HUES64 (cell line): ENCODE results near the gene SLC38A1.
"Not testable (repeated sequence)": the region's sequence is repeated elsewhere in the genome, so short reads cannot be mapped to it uniquely, and the experiment has no call there.

Experiments used
- H3K27ac ChIP-seq: 2 replicates; pipeline ENCODE4 v1.7.0; 2013; ENCODE audit warnings: low read depth, low read length, inconsistent platforms
- H3K27me3 ChIP-seq: 2 replicates; pipeline ENCODE4 v1.6.1; 2013; ENCODE audit warnings: mild to moderate bottlenecking, low read length; ENCODE audit not compliant: insufficient read depth
- H3K36me3 ChIP-seq: 2 replicates; pipeline ENCODE4 v1.6.1; 2013; ENCODE audit warnings: mild to moderate bottlenecking, low read length; ENCODE audit not compliant: insufficient read depth
- H3K4me1 ChIP-seq: 2 replicates; pipeline ENCODE4 v1.6.1; 2013; ENCODE audit warnings: mild to moderate bottlenecking, low read length, moderate library complexity; ENCODE audit not compliant: insufficient read depth
- H3K4me3 ChIP-seq: 2 replicates; pipeline ENCODE4 v1.5.1; 2013; ENCODE audit warnings: mild to moderate bottlenecking, low read length, moderate library complexity
- H3K9ac ChIP-seq: 2 replicates; pipeline ENCODE4 v1.6.1; 2013; ENCODE audit warnings: mild to moderate bottlenecking, low read depth, low read length
- H3K9me3 ChIP-seq: 2 replicates; pipeline ENCODE4 v1.6.1; 2013; ENCODE audit warnings: low read depth, low read length; ENCODE audit not compliant: insufficient read depth
- WGBS: fragments of 150-250, 120-280 bp; methylation state at CpG from one replicate; pipeline ENCODE4 v1.1.7; 2013; ENCODE audit warnings: missing lambda C conversion rate; 5-methylcytosine and 5-hydroxymethylcytosine counted together

The SLC38A1 gene

GRCh38 chr12:46179693-46180452 is 89.0 kb downstream of the SLC38A1 start:
- Histone ChIP-seq H3K27ac (no peak overlapping the region), H3K9ac (no peak overlapping the region), H3K4me3 (no peak overlapping the region), H3K9me3 (no peaks in the 10 kb centered on the region), H3K27me3 (no peaks in the 10 kb centered on the region), H3K4me1 (no peaks in the 10 kb centered on the region), H3K36me3 (peaks cover 12% of the 10 kb centered on the region; the same call in 1 of the 2 replicates)
- 94% methylated on average over 6 of the region's 7 CpGs for whole genome bisulfite sequencing

GRCh38 chr12:46177837-46178608 is 90.8 kb downstream of the SLC38A1 start:
- H3K9me3 ChIP-seq: no peaks in the 10 kb centered on the region
- H3K27me3 ChIP-seq: no peaks in the 10 kb centered on the region
- H3K27ac ChIP-seq: no peak overlapping the region
- no peak overlapping the region for H3K9ac ChIP-seq
- no peaks in the 10 kb centered on the region for H3K4me1 ChIP-seq
- no peak overlapping the region for H3K4me3 ChIP-seq
- H3K36me3 ChIP-seq: 0 out of 2 replicates have a peak, but pooled peaks cover under 1% of the 10 kb centered on the region
- WGBS: 69% methylated on average over 5 of the region's 5 CpGs

DNA sequence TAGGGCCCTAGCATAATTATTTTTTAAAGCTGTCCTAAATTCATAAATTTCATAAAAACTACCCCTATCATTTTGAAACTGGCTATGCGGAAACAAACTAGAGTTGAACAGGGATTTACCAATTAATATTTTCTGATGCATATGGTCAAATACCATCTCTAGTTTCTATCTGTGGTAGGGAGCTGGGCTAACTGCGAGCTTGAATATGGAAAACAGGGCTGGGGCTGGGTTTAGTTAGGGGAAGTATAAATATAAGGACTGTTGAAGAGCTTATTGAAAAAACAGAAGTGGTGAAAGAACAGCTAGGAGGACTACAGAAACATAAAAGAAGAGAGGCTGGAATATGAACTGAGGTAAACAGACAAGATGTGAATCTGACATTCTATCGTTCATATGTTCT is 91.8 kb downstream of the SLC38A1 start:
- H3K9ac ChIP-seq: no peak overlapping the region
- no peaks in the 10 kb centered on the region for H3K9me3 ChIP-seq
- H3K36me3 ChIP-seq: no peaks in the 10 kb centered on the region
- no peaks in the 10 kb centered on the region for H3K4me1 ChIP-seq
- WGBS: 96% methylated on average over 3 of the region's 3 CpGs
- H3K27ac ChIP-seq: no peak overlapping the region
- no peak overlapping the region for H3K4me3 ChIP-seq
- no peaks in the 10 kb centered on the region for H3K27me3 ChIP-seq

DNA sequence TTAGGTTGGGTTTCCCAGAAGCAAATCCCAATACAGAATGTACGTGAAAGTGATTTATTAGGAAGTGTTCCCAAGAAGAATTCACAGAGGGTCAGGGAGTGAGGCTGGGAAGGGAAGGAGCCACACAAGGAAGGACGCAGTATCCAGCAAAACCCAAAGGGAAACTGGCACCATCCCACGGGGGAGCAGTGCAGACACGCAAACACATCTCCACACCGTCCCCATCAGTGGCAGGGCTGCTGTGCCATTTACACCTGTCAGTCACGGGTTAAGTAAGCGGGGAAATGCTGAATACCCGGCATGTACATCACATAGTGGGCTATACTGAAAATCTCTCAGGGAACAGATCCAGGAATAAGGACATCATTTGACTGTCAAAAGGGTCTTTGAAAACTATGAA is 93.9 kb downstream of the SLC38A1 start:
- no peaks in the 10 kb centered on the region for H3K36me3 ChIP-seq
- 92% methylated on average over 8 of the region's 8 CpGs for WGBS
- H3K9ac ChIP-seq: no peak overlapping the region
- no peaks in the 10 kb centered on the region for H3K27me3 ChIP-seq
- H3K4me1 ChIP-seq: no peaks in the 10 kb centered on the region
- H3K4me3 ChIP-seq: no peak overlapping the region
- no peak overlapping the region for H3K27ac ChIP-seq
- no peaks in the 10 kb centered on the region for H3K9me3 ChIP-seq

DNA sequence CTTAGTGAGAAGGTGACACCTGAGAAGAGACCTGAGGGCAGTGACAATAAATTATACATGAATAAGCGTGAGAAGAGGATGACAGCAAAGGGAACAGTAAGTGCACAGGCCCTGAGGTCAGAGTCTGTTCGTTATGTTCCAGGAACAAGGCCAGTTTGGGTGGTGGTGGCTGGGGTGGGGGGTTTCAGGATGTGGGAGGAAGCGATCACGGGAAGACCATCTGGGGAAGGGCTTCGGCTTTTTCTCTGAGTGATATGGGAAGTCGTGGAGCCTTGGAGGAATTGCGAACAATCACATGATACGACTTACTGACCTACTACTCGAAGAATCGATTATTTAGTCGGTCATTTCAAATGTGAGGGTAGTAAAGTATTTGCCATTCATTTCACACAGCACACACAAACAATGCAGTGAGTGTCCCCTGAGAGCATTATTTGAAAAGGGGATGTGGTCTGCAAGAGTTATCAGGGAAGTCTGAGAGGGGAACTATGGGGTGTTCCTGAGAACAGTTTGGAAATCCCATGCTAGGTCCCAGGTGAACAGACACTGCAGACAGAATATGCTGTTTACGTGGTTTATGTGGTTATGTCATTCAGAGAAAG is 94.7 kb downstream of the SLC38A1 start:
- 86% methylated on average over 9 of the region's 12 CpGs for WGBS
- Histone ChIP-seq H3K9ac (no peak overlapping the region), H3K4me3 (no peak overlapping the region)

DNA sequence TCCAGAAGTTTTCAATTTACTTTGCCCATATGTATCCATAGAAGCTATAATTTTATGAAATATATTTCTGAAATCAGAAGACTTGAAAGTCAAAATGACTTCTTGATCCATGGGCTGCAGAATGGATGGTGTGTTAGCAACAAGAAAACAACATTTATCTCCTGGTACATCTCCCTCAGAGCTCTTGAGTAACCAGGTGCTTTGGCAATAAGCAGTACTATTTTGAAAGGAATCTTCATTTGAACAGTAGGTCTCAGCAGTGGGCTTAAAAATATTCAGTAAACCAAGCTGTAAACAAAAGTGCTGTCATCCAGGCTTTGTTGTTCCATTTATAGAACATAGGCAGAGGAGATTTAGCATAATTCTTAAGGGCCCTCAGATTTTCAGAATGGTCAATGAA is 100.4 kb downstream of the SLC38A1 start:
- no peaks in the 10 kb centered on the region for H3K27me3 ChIP-seq
- H3K36me3 ChIP-seq: no peaks in the 10 kb centered on the region
- H3K9me3 ChIP-seq: no peaks in the 10 kb centered on the region
- no peaks in the 10 kb centered on the region for H3K4me1 ChIP-seq
- no peak overlapping the region for H3K27ac ChIP-seq
- no peak overlapping the region for H3K4me3 ChIP-seq
- H3K9ac ChIP-seq: no peak overlapping the region

More for the DNA sequence above, 94.7 kb downstream of the SLC38A1 start:
- H3K27me3 ChIP-seq: no peaks in the 10 kb centered on the region
- no peaks in the 10 kb centered on the region for H3K9me3 ChIP-seq
- H3K27ac ChIP-seq: no peak overlapping the region
- no peaks in the 10 kb centered on the region for H3K36me3 ChIP-seq
- no peaks in the 10 kb centered on the region for H3K4me1 ChIP-seq

- WGBS: 94% methylated on average over 2 of the region's 2 CpGs
- H3K4me1 ChIP-seq: no peaks in the 10 kb centered on the region
- H3K36me3 ChIP-seq: no peaks in the 10 kb centered on the region
- H3K9ac ChIP-seq: no peak overlapping the region
- H3K27ac ChIP-seq: no peak overlapping the region
- no peaks in the 10 kb centered on the region for H3K27me3 ChIP-seq
- no peaks in the 10 kb centered on the region for H3K9me3 ChIP-seq
- H3K4me3 ChIP-seq: no peak overlapping the region
Observed at GRCh38 chr12:46167412-46167811, 101.4 kb downstream of the SLC38A1 start.

- no peak overlapping the region for H3K9ac ChIP-seq
- H3K27ac ChIP-seq: no peak overlapping the region
- H3K9me3 ChIP-seq: no peaks in the 10 kb centered on the region
- no peak overlapping the region for H3K4me3 ChIP-seq
- H3K4me1 ChIP-seq: 0 out of 2 replicates have a peak, but pooled peaks cover 6% of the 10 kb centered on the region
- WGBS: 87% methylated on average over 5 of the region's 5 CpGs
- no peaks in the 10 kb centered on the region for H3K27me3 ChIP-seq
- H3K36me3 ChIP-seq: no peaks in the 10 kb centered on the region
Observed at GRCh38 chr12:46165191-46165590, 103.7 kb downstream of the SLC38A1 start.

GRCh38 chr12:46164186-46164761 is 104.6 kb downstream of the SLC38A1 start:
- no peak overlapping the region for H3K4me3 ChIP-seq
- no peaks in the 10 kb centered on the region for H3K36me3 ChIP-seq
- no peak overlapping the region for H3K9ac ChIP-seq
- H3K9me3 ChIP-seq: no peaks in the 10 kb centered on the region
- WGBS: 62% methylated on average over 3 of the region's 3 CpGs
- H3K27me3 ChIP-seq: no peaks in the 10 kb centered on the region
- H3K4me1 ChIP-seq: 0 out of 2 replicates have a peak, but pooled peaks cover 6% of the 10 kb centered on the region
- no peak overlapping the region for H3K27ac ChIP-seq

DNA sequence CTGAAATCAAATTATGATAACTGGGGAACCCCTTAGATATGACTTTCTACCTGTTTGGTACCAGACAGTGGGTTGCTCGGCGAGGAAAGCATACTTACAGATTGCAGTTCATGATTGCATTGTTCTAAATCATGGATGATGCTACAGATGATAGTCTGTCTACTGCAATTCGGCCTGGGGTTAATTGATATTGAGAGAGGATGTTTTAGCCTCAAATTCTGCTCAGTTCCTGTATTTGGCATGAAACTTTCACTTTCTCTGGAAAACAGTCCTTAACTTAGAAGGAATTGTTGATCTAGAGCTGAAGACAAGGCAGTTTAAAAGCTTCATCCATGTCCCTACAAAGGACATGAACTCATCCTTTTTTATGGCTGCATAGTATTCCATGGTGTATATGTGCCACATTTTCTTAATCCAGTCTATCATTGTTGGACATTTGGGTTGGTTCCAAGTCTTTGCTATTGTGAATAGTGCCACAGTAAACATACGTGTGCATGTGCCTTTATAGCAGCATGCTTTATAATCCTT is 106.2 kb downstream of the SLC38A1 start:
- H3K27ac ChIP-seq, H3K9ac ChIP-seq, H3K4me1 ChIP-seq, H3K9me3 ChIP-seq, H3K4me3 ChIP-seq, H3K27me3 ChIP-seq, H3K36me3 ChIP-seq: not testable (repeated sequence)
- 92% methylated on average over 3 of the region's 4 CpGs for WGBS
